ENCODE data around the gene DYNLT4.

DNA sequence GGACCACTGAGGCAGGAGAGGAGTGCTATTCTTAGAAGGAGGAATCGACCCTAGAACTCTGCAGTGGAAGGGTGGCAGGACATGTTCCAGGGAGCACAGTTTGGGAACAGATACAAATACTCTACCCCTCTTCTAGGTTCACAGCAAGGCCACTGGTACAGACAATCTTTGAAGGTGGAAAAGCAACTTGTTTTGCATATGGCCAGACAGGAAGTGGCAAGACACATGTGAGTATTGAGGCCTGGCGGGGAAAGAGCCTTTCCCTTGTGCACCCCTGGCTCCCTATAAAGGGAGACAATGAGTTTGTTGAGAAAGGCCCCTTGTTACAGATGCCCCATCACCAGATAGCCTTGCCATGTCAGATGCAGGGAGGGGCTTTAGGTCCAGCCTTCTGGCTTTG is 49.7 kb downstream of the DYNLT4 start:
- TF ChIP-seq, protein P1, sequence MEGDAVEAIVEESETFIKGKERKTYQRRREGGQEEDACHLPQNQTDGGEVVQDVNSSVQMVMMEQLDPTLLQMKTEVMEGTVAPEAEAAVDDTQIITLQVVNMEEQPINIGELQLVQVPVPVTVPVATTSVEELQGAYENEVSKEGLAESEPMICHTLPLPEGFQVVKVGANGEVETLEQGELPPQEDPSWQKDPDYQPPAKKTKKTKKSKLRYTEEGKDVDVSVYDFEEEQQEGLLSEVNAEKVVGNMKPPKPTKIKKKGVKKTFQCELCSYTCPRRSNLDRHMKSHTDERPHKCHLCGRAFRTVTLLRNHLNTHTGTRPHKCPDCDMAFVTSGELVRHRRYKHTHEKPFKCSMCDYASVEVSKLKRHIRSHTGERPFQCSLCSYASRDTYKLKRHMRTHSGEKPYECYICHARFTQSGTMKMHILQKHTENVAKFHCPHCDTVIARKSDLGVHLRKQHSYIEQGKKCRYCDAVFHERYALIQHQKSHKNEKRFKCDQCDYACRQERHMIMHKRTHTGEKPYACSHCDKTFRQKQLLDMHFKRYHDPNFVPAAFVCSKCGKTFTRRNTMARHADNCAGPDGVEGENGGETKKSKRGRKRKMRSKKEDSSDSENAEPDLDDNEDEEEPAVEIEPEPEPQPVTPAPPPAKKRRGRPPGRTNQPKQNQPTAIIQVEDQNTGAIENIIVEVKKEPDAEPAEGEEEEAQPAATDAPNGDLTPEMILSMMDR (conservative IDR thresholded peaks at IDR 0.05; ENCODE audit: low read depth, low read length), result no peak
- no peak for TF ChIP-seq EZH2 (IDR thresholded peaks at IDR 0.05; ENCODE audit: borderline replicate concordance, low read depth, low read length, poor library complexity, severe bottlenecking)
